ENCODE data around the gene HNRNPUL1.

The HNRNPUL1 gene

DNA sequence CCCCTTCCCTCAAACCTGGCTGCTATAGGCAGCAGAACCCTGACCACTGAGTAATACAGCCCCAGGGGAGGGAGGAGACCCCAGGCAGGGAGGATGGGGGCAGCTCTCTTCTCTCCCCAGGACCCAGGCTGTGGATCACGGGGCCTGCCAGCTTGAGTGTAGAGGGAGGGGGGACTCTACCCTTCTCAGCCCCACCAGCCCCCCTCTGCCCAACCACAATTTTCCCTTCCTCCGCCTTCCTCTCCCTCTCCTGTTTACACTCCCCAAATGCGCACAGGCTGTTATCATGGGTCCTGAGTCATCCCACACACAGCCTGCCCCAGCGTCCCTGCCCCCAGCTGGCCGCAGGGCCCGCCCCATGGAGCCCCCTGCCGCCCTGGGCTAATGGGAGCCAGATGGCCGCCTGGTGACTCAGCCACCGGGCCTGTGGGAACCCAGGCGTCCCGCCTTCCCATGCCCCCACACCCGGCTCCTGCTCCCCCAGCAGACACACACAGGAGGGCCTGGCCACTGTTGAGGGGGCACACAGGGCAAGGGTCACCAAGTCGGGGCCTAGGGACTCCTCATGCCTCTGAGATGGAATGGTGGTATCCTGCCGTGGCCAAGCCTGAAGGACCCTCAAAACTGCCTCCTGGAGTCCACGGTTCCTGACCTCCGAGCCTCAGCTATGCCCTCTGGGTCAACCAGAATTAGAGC is 59.4 kb downstream of the HNRNPUL1 start:
- peak; percentile 98 for DNase-seq (ENCODE audit: low read depth)
- TF ChIP-seq, protein P1, sequence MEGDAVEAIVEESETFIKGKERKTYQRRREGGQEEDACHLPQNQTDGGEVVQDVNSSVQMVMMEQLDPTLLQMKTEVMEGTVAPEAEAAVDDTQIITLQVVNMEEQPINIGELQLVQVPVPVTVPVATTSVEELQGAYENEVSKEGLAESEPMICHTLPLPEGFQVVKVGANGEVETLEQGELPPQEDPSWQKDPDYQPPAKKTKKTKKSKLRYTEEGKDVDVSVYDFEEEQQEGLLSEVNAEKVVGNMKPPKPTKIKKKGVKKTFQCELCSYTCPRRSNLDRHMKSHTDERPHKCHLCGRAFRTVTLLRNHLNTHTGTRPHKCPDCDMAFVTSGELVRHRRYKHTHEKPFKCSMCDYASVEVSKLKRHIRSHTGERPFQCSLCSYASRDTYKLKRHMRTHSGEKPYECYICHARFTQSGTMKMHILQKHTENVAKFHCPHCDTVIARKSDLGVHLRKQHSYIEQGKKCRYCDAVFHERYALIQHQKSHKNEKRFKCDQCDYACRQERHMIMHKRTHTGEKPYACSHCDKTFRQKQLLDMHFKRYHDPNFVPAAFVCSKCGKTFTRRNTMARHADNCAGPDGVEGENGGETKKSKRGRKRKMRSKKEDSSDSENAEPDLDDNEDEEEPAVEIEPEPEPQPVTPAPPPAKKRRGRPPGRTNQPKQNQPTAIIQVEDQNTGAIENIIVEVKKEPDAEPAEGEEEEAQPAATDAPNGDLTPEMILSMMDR (conservative IDR thresholded peaks at IDR 0.05; ENCODE audit: low read depth, low read length): no peak
- peak overlapping the region; percentile 18 for H3K4me3 ChIP-seq (ENCODE audit: low read depth, low read length)

DNA sequence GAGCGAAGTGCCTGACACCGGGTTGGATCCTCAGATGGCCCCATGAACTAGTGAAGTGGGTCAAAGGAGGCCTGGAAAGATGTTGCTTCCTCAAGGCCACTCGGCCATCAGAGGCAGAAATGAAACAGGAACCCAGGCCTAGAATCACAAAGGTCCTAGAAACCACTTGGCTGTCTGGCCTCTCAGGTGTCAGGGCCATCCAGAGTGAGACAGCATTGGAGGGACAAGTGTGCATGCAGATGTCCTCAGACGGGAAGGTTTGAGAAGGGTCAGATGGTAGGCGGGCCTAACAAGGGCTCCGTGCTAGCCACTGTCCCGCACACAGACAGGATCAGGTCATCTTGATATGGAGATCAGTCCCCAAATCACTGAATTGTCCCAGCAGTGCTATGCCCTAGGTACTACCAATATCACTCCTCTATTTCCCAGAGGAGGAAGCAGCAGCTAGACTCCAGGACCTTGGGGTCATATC is 60.1 kb downstream of the HNRNPUL1 start:
- peak; percentile 25 for DNase-seq (ENCODE audit: low read depth)
- TF ChIP-seq, protein P1 (conservative IDR thresholded peaks at IDR 0.05; ENCODE audit: low read depth, low read length): no peak
- H3K4me3 ChIP-seq (ENCODE audit: low read depth, low read length): no peak overlapping the region

DNA sequence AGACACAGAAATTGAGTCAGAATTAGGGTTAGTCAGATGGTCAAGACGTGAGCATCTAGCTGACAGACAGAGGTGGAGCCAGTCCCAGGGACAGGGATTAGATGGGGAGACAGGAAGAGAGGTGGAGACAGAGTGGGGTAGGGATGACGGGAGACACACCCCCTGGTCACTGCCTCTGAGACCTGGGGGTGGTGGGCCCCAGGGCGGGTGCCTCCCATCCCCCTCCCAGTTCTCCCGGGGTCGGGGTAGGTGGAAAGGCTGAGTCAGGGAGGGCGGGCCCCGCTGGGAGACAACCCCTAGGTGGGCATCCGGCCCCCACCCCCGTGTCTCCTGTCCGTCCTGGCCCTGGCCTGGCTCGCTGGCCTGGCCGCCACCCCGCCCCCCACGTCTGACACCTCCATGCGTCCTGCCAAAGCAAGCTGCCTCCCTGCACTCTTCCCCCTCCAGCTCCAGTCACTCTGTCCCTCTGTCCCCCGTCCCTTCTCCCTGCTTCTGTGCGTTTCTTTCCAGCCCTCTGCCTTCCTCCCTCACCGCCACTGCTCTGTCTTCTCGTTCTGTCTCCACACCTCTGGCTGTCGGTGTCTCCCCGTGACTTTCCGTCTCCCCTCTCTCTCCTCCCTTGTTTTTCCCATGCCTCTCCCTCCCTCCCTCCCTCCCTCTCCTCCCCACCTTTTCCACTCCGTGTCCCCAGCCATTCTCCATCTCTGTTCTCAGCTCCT is 60.9 kb downstream of the HNRNPUL1 start:
- peak overlapping the region; percentile 28 for H3K4me3 ChIP-seq (ENCODE audit: low read depth, low read length)
- peak; percentile 82 for DNase-seq (ENCODE audit: low read depth)
- TF ChIP-seq, protein P1 (conservative IDR thresholded peaks at IDR 0.05; ENCODE audit: low read depth, low read length): no peak

DNA sequence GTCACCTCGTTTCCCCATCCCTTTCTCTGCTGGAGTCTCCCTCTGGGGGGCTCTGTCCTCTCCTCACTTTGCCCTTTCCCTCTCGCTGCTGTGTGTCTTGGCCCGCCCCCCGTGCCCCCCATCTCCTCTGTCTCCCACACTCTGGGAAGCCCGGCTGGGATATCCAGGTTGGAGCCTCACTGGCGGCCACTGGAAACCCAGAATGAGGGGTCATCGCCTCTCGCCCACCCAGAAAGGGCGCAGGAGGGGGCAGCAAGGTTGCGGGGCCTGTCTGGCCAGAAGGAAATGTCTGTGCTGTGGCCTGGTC is 61.4 kb downstream of the HNRNPUL1 start:
- peak overlapping the region; percentile 29 for H3K4me3 ChIP-seq (ENCODE audit: low read depth, low read length)
- TF ChIP-seq, protein P1 (conservative IDR thresholded peaks at IDR 0.05; ENCODE audit: low read depth, low read length): no peak
- DNase-seq (ENCODE audit: low read depth): no peak

DNA sequence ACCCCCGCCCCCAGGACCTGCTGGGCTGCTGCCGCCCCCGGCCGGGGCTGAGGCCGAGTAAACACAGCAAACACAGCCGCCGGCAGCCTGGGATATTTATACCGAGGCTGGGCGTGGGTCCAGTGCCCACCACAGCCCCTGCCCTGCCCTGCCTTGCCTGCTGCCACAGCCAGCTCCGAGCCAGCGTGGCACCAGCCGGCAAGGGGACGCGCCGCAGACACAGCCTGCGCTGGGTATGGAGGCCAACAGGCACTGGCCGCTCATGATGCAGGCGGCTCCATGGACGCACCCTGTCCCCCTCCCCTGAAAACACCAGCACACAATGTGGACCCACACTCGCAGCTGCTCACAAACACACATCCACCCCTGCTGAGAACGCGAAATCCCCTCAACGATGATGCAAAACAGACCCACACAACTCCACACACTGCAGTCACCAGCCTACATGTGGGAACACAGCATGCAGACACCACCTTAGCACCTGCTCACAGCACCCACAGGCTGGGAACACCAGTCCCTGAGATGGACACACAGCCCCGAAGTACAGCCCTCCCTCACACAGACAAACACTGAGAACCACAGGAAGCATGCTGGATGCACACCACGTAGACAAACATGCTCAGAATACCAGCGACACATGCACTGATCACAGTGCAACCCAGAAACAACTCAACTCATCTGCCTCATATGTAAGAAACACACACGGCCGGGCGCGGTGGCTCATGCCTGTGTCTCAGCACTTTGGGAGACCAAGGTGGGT is 62.0 kb downstream of the HNRNPUL1 start:
- peak overlapping the region; percentile 29 for H3K4me3 ChIP-seq (ENCODE audit: low read depth, low read length)
- DNase-seq (ENCODE audit: low read depth): peak; percentile 84
- TF ChIP-seq, protein P1 (conservative IDR thresholded peaks at IDR 0.05; ENCODE audit: low read depth, low read length): no peak

DNA sequence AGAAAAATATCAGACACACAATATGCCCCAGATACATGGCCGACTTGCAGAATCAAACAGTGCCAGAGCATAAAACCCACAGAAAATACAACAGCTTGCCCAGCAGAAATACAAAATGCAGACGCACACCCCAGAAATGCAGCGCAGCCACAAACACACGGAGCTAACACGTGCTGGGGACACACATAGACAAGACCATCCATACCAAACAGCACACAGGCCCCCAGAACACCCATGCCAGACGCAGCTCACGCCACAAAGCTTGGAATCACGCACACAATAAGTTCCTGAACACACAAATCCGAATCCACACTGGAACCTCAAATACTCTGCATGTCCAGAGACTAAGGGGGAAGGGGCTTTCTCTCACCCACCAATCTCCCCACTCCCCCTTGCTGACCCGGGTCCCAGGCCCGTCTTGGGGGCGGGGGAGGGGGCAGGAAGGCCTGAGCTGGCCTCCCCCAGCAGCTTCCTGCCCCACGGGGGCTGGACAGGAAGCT is 63.0 kb downstream of the HNRNPUL1 start:
- no peak overlapping the region for H3K4me3 ChIP-seq (ENCODE audit: low read depth, low read length)
- DNase-seq (ENCODE audit: low read depth): peak; percentile 33

More for the DNA sequence above, 63.0 kb downstream of the HNRNPUL1 start:
- TF ChIP-seq, protein P1 (conservative IDR thresholded peaks at IDR 0.05; ENCODE audit: low read depth, low read length): no peak
